WTC11 (cell line): ENCODE measurements around the gene GPC6.

Experiments used
- ATF3 ChIP-seq: sonication (generic); formaldehyde crosslinking; conservative IDR thresholded peaks from 2 replicates; pipeline ENCODE4 v1.8.1; 2022; ENCODE audit warnings: mild to moderate bottlenecking, missing genetic modification reagents
- E2F5 ChIP-seq: sonication (generic); formaldehyde crosslinking; IDR thresholded peaks from 2 replicates; pipeline ENCODE4 v1.8.1; 2022; ENCODE audit warnings: mild to moderate bottlenecking, moderate library complexity, missing genetic modification reagents
- FOXJ3 ChIP-seq: sonication (generic); formaldehyde crosslinking; IDR thresholded peaks from 2 replicates; pipeline ENCODE4 v1.9.0; 2021; ENCODE audit warnings: missing genetic modification reagents, mild to moderate bottlenecking, borderline replicate concordance
- NFE2L1 ChIP-seq: sonication (generic); formaldehyde crosslinking; IDR thresholded peaks from 2 replicates; pipeline ENCODE4 v1.8.1; 2023; ENCODE audit warnings: missing genetic modification reagents
- TF ChIP-seq, protein P1 (sequence below): sonication (generic); formaldehyde crosslinking; IDR thresholded peaks from 2 replicates; pipeline ENCODE4 v1.8.1; 2022; ENCODE audit warnings: low read depth, missing genetic modification reagents, borderline replicate concordance
- TF ChIP-seq, protein P2 (sequence below): fragments of 200-600 bp; IDR thresholded peaks from 2 replicates; pipeline ENCODE4 v1.8.0; 2022; ENCODE audit warnings: antibody characterized with exemption
- TF ChIP-seq, protein P3 (sequence below): sonication (generic); formaldehyde crosslinking; IDR thresholded peaks from 2 replicates; pipeline ENCODE4 v1.8.0; 2023; ENCODE audit warnings: mild to moderate bottlenecking, missing genetic modification reagents

DNA sequence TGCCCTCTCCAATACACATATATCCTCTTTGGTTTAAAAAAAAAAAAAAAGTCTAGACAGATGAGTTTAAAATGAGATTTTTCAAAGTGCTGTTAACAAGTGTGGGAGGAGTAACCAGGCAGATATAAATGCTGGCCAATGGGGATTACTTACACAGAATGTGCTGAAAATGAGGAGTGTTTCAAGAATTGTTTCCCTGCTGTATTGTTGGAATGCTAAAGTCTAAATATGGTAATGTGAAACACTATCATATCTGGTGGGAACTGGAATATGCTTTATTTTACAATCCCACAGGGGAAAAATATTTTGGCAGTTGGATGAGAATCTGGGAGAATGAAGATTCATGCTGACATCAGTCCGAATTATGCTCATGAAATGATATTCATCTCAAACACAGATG lies 1002.2 kb downstream of the GPC6 start:
- TF ChIP-seq, protein P1, sequence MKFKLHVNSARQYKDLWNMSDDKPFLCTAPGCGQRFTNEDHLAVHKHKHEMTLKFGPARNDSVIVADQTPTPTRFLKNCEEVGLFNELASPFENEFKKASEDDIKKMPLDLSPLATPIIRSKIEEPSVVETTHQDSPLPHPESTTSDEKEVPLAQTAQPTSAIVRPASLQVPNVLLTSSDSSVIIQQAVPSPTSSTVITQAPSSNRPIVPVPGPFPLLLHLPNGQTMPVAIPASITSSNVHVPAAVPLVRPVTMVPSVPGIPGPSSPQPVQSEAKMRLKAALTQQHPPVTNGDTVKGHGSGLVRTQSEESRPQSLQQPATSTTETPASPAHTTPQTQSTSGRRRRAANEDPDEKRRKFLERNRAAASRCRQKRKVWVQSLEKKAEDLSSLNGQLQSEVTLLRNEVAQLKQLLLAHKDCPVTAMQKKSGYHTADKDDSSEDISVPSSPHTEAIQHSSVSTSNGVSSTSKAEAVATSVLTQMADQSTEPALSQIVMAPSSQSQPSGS (CRISPR knock-in tag): no peak
- TF ChIP-seq ATF3 (CRISPR knock-in tag) (no peak), NFE2L1 (CRISPR knock-in tag) (no peak), FOXJ3 (CRISPR knock-in tag) (no peak), E2F5 (no peak)
- TF ChIP-seq, protein P2, sequence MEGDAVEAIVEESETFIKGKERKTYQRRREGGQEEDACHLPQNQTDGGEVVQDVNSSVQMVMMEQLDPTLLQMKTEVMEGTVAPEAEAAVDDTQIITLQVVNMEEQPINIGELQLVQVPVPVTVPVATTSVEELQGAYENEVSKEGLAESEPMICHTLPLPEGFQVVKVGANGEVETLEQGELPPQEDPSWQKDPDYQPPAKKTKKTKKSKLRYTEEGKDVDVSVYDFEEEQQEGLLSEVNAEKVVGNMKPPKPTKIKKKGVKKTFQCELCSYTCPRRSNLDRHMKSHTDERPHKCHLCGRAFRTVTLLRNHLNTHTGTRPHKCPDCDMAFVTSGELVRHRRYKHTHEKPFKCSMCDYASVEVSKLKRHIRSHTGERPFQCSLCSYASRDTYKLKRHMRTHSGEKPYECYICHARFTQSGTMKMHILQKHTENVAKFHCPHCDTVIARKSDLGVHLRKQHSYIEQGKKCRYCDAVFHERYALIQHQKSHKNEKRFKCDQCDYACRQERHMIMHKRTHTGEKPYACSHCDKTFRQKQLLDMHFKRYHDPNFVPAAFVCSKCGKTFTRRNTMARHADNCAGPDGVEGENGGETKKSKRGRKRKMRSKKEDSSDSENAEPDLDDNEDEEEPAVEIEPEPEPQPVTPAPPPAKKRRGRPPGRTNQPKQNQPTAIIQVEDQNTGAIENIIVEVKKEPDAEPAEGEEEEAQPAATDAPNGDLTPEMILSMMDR: no peak
- TF ChIP-seq, protein P3, sequence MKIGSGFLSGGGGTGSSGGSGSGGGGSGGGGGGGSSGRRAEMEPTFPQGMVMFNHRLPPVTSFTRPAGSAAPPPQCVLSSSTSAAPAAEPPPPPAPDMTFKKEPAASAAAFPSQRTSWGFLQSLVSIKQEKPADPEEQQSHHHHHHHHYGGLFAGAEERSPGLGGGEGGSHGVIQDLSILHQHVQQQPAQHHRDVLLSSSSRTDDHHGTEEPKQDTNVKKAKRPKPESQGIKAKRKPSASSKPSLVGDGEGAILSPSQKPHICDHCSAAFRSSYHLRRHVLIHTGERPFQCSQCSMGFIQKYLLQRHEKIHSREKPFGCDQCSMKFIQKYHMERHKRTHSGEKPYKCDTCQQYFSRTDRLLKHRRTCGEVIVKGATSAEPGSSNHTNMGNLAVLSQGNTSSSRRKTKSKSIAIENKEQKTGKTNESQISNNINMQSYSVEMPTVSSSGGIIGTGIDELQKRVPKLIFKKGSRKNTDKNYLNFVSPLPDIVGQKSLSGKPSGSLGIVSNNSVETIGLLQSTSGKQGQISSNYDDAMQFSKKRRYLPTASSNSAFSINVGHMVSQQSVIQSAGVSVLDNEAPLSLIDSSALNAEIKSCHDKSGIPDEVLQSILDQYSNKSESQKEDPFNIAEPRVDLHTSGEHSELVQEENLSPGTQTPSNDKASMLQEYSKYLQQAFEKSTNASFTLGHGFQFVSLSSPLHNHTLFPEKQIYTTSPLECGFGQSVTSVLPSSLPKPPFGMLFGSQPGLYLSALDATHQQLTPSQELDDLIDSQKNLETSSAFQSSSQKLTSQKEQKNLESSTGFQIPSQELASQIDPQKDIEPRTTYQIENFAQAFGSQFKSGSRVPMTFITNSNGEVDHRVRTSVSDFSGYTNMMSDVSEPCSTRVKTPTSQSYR (CRISPR knock-in tag): no peak
